Right ventricle myocardium superior (tissue), 1 donor: ENCODE measurements around the gene COL16A1. TPM values are rescaled to one million over a fixed set of nuclear protein-coding genes. Genes with fewer than 3 reads are reported as not detected.

Experiments used
- total RNA-seq: library from RNA; stranded (reverse); fragmentation: NEBNext Ultra II Directional; extraction: Animal tissue kit (Norgen Biotek cat#: 25700); gene quantifications from one replicate; pipeline ENCODE4 v1.2.1, GENCODE V29; 2021
- donor health status: DM: no; HTN: yes; CAD: no; lungs with severe emphysema.

The COL16A1 gene
- total RNA-seq, 1 donor from 2014 or later: 10.9 TPM

Other genes starting within 250 kb of the COL16A1 start
- 268 TPM for gene TINAGL1, start 127.5 kb downstream of the COL16A1 start, total RNA-seq
- gene HCRTR1, start 86.3 kb downstream of the COL16A1 start, total RNA-seq: 0.46 TPM
- 31.1 TPM for gene PEF1, start 59.1 kb downstream of the COL16A1 start, total RNA-seq
- gene ADGRB2, start 60.3 kb upstream of the COL16A1 start, total RNA-seq: 14.7 TPM
- not detected for gene SPOCD1, start 112.0 kb upstream of the COL16A1 start, total RNA-seq
- gene PTP4A2, start 234.4 kb upstream of the COL16A1 start, total RNA-seq: 271 TPM